Spleen (tissue), 11 donors: Measurements from ENCODE around the gene KCNJ18. TPM values are rescaled to one million over a fixed set of nuclear protein-coding genes. Genes with fewer than 3 reads are reported as not detected.
A peak's percentile ranks its signal among the peaks of the same experiment; 100 is the strongest.
"Not testable (repeated sequence)": the region's sequence is repeated elsewhere in the genome, so short reads cannot be mapped to it uniquely, and the experiment has no call there.

ENCODE experiments used
- DNase-seq: peaks from one replicate; pipeline ENCODE4 v3.0.0-alpha.2; 2020
- H3K27ac ChIP-seq, 8 donors: fragments of 200-600 bp; sonication (generic) in 7 of 8; 1 replicate in 4 of 8; 2 replicates in 4 of 8; pipeline versions ENCODE4 v1.5.0 to v1.8.0; 2016 to 2021; ENCODE audit warnings: inconsistent platforms in 4 of 8, mild to moderate bottlenecking in 4 of 8, moderate library complexity in 1 of 8
- H3K27me3 ChIP-seq, 7 donors: fragments of 200-600 bp; sonication (generic) in 6 of 7; replicated peaks in 1 of 7; 1 replicate in 4 of 7; 2 replicates in 3 of 7; pipeline versions ENCODE4 v1.5.0 to v1.8.0; 2016 to 2021; ENCODE audit warnings: inconsistent platforms in 3 of 7, mild to moderate bottlenecking in 1 of 7
- H3K36me3 ChIP-seq, 6 donors: fragments of 200-600 bp; sonication (generic) in 5 of 6; 1 replicate in 4 of 6; 2 replicates in 2 of 6; pipeline versions ENCODE4 v1.5.0 to v1.8.0; 2016 to 2021; ENCODE audit warnings: inconsistent platforms in 2 of 6
- H3K4me1 ChIP-seq, 6 donors: fragments of 200-600 bp; sonication (generic) in 5 of 6; 1 replicate in 3 of 6; 2 replicates in 3 of 6; pipeline versions ENCODE4 v1.5.0 to v1.8.0; 2016 to 2021; ENCODE audit warnings: inconsistent platforms in 3 of 6
- H3K4me3 ChIP-seq, 8 donors: fragments of 200-600 bp; sonication (generic) in 7 of 8; 1 replicate in 4 of 8; 2 replicates in 4 of 8; pipeline versions ENCODE4 v1.5.0 to v1.8.0; 2016 to 2021; ENCODE audit warnings: inconsistent platforms in 4 of 8, mild to moderate bottlenecking in 4 of 8, moderate library complexity in 2 of 8
- H3K9me3 ChIP-seq, 8 donors: fragments of 200-600 bp; sonication (generic) in 7 of 8; 1 replicate in 4 of 8; 2 replicates in 4 of 8; pipeline versions ENCODE4 v1.5.0 to v1.8.0; 2016 to 2021; ENCODE audit warnings: inconsistent platforms in 4 of 8
- CTCF ChIP-seq, 11 experiments: fragments of 200-600 bp in 7 of 11; fragments of 450-650 bp in 4 of 11; sonication (generic) in 4 of 11; IDR thresholded peaks in 8 of 11; conservative IDR thresholded peaks in 3 of 11; 1 replicate in 7 of 11; 2 replicates in 4 of 11; pipeline versions ENCODE4 v1.4.0 to v1.8.0; 2016 to 2021; ENCODE audit warnings: antibody characterized with exemption in 11 of 11, inconsistent platforms in 4 of 11, mild to moderate bottlenecking in 1 of 11
- POLR2A ChIP-seq, 3 donors: fragments of 450-650 bp; IDR thresholded peaks; one replicate each; pipeline ENCODE4 v1.5.1; 2017; ENCODE audit warnings: antibody characterized with exemption in 3 of 3, mild to moderate bottlenecking in 1 of 3
- POLR2AphosphoS5 ChIP-seq, 3 donors: sonication (generic); formaldehyde crosslinking; IDR thresholded peaks; one replicate each; pipeline ENCODE4 v1.5.1; 2017; ENCODE audit warnings: antibody characterized with exemption in 3 of 3
- WGBS, 5 donors: extraction: QIAGEN DNeasy Blood & Tissue Kit in 3 of 5; methylation state at CpG; one replicate each; pipeline versions ENCODE4 v1.1.5 to v1.1.7; 2013 to 2018; 5-methylcytosine and 5-hydroxymethylcytosine counted together
- intact Hi-C: fragments of 100-400 bp; cut with DNase I; formaldehyde crosslinking; loops from one replicate; pipeline ENCODE4 v1.15.0; 2023; ENCODE audit warnings: low total_unique reads
- polyA plus RNA-seq, 3 donors: library from polyadenylated mRNA; stranded (reverse); fragments of 200-250 nt; gene quantifications; one replicate each; pipeline ENCODE4 v1.2.1, GENCODE V29; 2013
- total RNA-seq, 7 donors: library from RNA; depleted of rRNA in 3 of 7; stranded (reverse); fragments of >200 nt in 3 of 7; fragmentation: NEBNext Ultra II Directional in 4 of 7; extraction: Animal tissue kit (Norgen Biotek cat#: 25700) in 4 of 7; gene quantifications; one replicate each; pipeline versions ENCODE4 v1.1.0 to v1.2.1, GENCODE V29; 2016 to 2021
- donor health status: healthy with polysubstance abuse.
- donor health status: DM: no; HTN: no; CAD: no; lungs with moderate emphysema.
- donor health status: DM: no; HTN: no; CAD: no.
- donor health status: Bipolar disorder and iron deficiency.
- donor health status: healthy.
- donor health status: DM: no; HTN: no; CAD: no.
- donor health status: DM: yes; HTN: yes; CAD: no.

KCNJ18 gene
- total and polyA plus RNA-seq, 10 donors = not detected

- 80 to 86% (median 83%) methylated on average over 35 to 42 of the region's 42 CpGs for WGBS, 5 donors
- H3K27me3 ChIP-seq, DNase-seq, intact Hi-C loops, H3K27ac ChIP-seq, H3K36me3 ChIP-seq, H3K4me3 ChIP-seq, H3K9me3 ChIP-seq, H3K4me1 ChIP-seq: not testable (repeated sequence)
Measured at GRCh38 chr17:21685061-21685795, 7.1 kb upstream of the KCNJ18 start.

GRCh38 chr17:21686165-21687015 lies 5.9 kb upstream of the KCNJ18 start:
- Histone ChIP-seq H3K4me3 (no peak overlapping the region), H3K9me3 (peaks cover 0 to 8% (median 0%) of the 10 kb centered on the region in 8 donors), H3K27me3 (no peaks in the 10 kb centered on the region), H3K4me1 (no peaks in the 10 kb centered on the region), H3K27ac (no peak overlapping the region), H3K36me3 (no peaks in the 10 kb centered on the region)
- 64 to 78% (median 68%) methylated on average over 18 to 23 of the region's 23 CpGs for WGBS, 5 donors
- intact Hi-C loops = no loop called here
- peak; percentile 61 for DNase-seq
- no peak for TF ChIP-seq POLR2AphosphoS5 (IDR thresholded peaks at IDR 0.05)
- no peak for TF ChIP-seq POLR2A (IDR thresholded peaks at IDR 0.05)
- no peak for TF ChIP-seq CTCF (IDR thresholded peaks at IDR 0.05 in 8 of 11, conservative IDR thresholded peaks at IDR 0.05 in 3 of 11)

- DNase-seq = peak; percentile 64
- H3K27me3 ChIP-seq = no peaks in the 10 kb centered on the region
- no peaks in the 10 kb centered on the region for H3K36me3 ChIP-seq
- no peaks in the 10 kb centered on the region for H3K4me1 ChIP-seq
- H3K4me3 ChIP-seq = no peak overlapping the region
- no peak overlapping the region for H3K27ac ChIP-seq
- TF ChIP-seq POLR2A (IDR thresholded peaks at IDR 0.05) (no peak), POLR2AphosphoS5 (IDR thresholded peaks at IDR 0.05) (no peak), CTCF (IDR thresholded peaks at IDR 0.05 in 8 of 11, conservative IDR thresholded peaks at IDR 0.05 in 3 of 11) (no peak)
- peaks cover 0 to 8% (median 0%) of the 10 kb centered on the region in 8 donors for H3K9me3 ChIP-seq
- intact Hi-C loops = no loop called here
- WGBS, 5 donors = 78 to 81% (median 80%) methylated on average over 18 to 19 of the region's 19 CpGs
Measured at GRCh38 chr17:21687136-21687953, 5.0 kb upstream of the KCNJ18 start.

GRCh38 chr17:21688293-21688949 lies 3.9 kb upstream of the KCNJ18 start:
- Histone ChIP-seq H3K9me3 (peaks cover 0 to 8% (median 0%) of the 10 kb centered on the region in 8 donors), H3K27me3 (no peaks in the 10 kb centered on the region), H3K36me3 (no peaks in the 10 kb centered on the region), H3K4me3 (no peak overlapping the region), H3K4me1 (no peaks in the 10 kb centered on the region), H3K27ac (no peak overlapping the region)
- TF ChIP-seq POLR2A (IDR thresholded peaks at IDR 0.05) (no peak), CTCF (IDR thresholded peaks at IDR 0.05 in 8 of 11, conservative IDR thresholded peaks at IDR 0.05 in 3 of 11) (no peak), POLR2AphosphoS5 (IDR thresholded peaks at IDR 0.05) (no peak)
- intact Hi-C loops = no loop called here
- WGBS, 5 donors = 76 to 82% (median 81%) methylated on average over 11 of the region's 11 CpGs
- no peak for DNase-seq
